NB4 (cell line): ENCODE results near the gene RBM4B.
"Not testable (repeated sequence)": the region's sequence is repeated elsewhere in the genome, so short reads cannot be mapped to it uniquely, and the experiment has no call there.

Experiments
- DNase-seq: peaks from one replicate; pipeline ENCODE4 v3.0.0; 2010; ENCODE audit warnings: low read depth
- H3K4me3 ChIP-seq: one replicate; pipeline ENCODE4 v1.5.1; 2011; ENCODE audit warnings: mild to moderate bottlenecking, low read depth, low read length, moderate library complexity
- MYC ChIP-seq: IDR thresholded peaks from 2 replicates; pipeline ENCODE4 v1.6.1; 2011; ENCODE audit warnings: low read depth, low read length
- POLR2A ChIP-seq: IDR thresholded peaks from 2 replicates; pipeline ENCODE4 v1.6.1; 2011; ENCODE audit warnings: mild to moderate bottlenecking; ENCODE audit not compliant: insufficient read length; ENCODE audit errors: extremely low read depth
- TF ChIP-seq, protein P1 (sequence below): IDR thresholded peaks from one replicate; pipeline ENCODE4 v1.5.1; 2012; ENCODE audit warnings: low read depth, low read length
- TF ChIP-seq, protein P2 (sequence below): IDR thresholded peaks from 2 replicates; pipeline ENCODE4 v1.6.1; 2011; ENCODE audit warnings: low read depth, low read length

RBM4B gene, protein sequence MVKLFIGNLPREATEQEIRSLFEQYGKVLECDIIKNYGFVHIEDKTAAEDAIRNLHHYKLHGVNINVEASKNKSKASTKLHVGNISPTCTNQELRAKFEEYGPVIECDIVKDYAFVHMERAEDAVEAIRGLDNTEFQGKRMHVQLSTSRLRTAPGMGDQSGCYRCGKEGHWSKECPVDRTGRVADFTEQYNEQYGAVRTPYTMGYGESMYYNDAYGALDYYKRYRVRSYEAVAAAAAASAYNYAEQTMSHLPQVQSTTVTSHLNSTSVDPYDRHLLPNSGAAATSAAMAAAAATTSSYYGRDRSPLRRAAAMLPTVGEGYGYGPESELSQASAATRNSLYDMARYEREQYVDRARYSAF

DNA sequence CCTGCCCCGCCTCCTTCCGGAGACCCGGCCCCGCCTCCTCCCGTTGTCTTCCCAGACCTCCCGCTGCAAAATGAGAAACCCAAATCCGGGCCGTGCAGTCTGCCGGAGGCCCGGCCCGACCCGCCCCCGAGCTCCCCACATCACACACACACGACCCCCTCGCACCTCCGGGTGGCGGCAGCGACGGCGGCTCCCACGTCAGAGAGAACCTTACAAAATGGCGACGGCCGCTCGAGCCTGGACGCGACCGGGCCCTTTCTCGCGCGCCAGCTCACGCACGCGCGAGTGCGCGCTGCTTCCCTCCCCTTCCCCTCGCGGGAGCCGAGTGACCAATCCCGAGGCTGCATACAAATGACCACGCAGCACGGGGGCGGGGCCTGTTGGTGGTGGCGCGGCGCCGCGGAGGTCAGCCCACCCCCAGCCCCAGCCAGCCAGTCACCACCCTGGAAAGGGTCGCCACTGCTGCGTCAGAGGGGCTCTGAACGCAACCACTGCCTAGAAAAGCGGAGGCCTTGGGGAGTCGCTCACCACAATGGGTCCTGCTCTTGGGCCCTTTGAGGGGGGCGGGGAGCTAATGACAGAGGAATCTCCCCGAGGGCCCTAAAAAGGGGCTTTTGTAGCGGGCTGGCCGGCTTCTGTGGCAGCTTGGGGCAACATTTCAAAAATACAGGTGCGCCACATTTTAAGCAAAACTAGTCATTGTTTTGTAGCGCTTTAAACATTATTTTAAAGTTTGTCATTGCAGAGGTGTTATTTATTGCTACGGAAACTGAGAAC lies at the start of gene RBM4B:
Gene RBM4B, minus strand, starts transcription at position 289 of the 777 bp plus-strand sequence. CDS start 808 bp downstream, outside the sequence.
- TF ChIP-seq POLR2A (peak; percentile 71), MYC (peak; percentile 92)
- TF ChIP-seq, protein P1, sequence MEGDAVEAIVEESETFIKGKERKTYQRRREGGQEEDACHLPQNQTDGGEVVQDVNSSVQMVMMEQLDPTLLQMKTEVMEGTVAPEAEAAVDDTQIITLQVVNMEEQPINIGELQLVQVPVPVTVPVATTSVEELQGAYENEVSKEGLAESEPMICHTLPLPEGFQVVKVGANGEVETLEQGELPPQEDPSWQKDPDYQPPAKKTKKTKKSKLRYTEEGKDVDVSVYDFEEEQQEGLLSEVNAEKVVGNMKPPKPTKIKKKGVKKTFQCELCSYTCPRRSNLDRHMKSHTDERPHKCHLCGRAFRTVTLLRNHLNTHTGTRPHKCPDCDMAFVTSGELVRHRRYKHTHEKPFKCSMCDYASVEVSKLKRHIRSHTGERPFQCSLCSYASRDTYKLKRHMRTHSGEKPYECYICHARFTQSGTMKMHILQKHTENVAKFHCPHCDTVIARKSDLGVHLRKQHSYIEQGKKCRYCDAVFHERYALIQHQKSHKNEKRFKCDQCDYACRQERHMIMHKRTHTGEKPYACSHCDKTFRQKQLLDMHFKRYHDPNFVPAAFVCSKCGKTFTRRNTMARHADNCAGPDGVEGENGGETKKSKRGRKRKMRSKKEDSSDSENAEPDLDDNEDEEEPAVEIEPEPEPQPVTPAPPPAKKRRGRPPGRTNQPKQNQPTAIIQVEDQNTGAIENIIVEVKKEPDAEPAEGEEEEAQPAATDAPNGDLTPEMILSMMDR, result no peak
- TF ChIP-seq, protein P2, sequence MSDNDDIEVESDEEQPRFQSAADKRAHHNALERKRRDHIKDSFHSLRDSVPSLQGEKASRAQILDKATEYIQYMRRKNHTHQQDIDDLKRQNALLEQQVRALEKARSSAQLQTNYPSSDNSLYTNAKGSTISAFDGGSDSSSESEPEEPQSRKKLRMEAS, result peak; percentile 74
- peak; percentile 98 for DNase-seq
- H3K4me3 ChIP-seq, result peak within 1 kb of the TSS; percentile 74

DNA sequence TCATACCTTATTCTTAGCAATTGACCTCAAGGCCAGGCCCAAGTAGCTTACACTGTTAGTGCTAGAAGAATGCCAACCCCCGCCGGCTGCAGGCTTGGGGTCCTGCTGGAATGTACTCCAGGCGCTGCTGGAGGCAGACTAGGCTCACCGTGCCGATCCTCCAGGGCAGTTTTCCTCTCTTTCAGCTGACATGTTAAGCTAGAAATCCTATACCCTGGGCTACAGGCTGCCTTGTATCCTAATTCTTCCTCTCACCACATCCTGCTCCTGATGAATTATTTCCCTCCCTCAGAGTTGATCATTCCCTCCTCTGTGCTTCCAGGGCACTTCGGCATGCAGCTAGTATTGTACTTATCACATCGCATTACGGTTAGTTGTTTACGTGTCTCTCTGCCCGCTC lies 48.0 kb upstream of the RBM4B start:
- DNase-seq, result no peak
- H3K4me3 ChIP-seq, result no peak overlapping the region
- TF ChIP-seq POLR2A, result no peak
- TF ChIP-seq MYC, result no peak
- TF ChIP-seq, protein P1, result no peak
- TF ChIP-seq, protein P2, result no peak

DNA sequence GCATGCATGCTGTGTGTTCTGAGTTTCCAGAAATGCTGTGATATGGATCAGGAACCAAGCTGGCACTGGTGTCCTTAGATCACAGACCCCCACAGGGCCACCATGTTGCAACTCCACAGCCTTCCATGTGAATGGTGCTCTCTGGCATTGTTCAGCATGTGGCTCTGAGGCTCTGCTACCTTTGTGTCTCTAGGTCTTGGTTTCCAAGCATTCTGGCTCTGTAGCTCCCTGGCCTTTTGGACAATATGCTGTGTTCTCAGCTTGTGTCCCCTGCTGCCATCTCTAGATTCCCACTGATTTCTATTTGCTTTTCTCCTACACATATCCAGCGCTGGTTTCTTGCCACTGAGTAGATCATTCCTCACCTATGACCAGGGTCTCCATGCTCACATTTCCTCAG lies 47.4 kb upstream of the RBM4B start:
- no peak overlapping the region for H3K4me3 ChIP-seq
- TF ChIP-seq, protein P2, result no peak
- TF ChIP-seq MYC (no peak), POLR2A (no peak)
- TF ChIP-seq, protein P1, result no peak
- DNase-seq, result no peak

DNA sequence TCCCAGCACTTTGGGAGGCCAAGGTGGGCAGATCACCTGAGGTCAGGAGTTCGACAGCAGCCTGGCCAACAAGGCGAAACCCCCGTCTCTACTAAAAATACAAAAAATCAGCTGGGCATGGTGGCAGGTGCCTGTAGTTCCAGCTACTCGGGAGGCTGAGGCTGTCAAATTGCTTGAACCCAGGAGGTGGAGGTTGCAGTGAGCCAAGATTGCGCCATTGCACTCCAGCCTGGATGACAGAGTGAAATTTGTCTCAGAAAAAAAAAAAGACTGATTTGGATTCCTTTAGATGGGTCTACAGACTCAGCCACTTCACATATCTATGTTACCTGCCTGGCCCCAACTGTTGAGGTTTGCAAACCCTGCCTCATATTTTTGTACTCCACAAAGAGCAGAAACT lies 46.5 kb upstream of the RBM4B start:
- DNase-seq, H3K4me3 ChIP-seq: not testable (repeated sequence)

DNA sequence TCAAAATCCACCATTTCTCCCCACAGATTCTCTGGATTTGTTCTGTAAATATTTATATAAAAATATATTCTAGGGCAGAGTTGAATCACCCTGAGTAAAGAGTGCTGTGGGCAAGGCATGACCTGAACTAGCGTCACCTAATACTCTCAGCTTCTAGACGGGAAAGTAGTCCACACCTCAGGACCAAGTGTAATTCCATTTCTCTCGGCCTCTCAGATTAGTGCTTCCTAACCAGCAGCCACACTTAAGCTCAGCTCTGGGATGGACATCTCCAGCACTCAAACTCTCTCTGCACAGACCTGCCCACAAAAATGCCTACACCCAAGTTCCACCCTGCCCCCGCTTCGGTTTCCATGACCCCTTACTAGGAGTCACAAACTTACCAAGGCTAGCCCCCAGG lies 46.0 kb upstream of the RBM4B start:
- TF ChIP-seq, protein P2, result no peak
- no peak for TF ChIP-seq MYC
- no peak for DNase-seq
- H3K4me3 ChIP-seq, result no peak overlapping the region

DNA sequence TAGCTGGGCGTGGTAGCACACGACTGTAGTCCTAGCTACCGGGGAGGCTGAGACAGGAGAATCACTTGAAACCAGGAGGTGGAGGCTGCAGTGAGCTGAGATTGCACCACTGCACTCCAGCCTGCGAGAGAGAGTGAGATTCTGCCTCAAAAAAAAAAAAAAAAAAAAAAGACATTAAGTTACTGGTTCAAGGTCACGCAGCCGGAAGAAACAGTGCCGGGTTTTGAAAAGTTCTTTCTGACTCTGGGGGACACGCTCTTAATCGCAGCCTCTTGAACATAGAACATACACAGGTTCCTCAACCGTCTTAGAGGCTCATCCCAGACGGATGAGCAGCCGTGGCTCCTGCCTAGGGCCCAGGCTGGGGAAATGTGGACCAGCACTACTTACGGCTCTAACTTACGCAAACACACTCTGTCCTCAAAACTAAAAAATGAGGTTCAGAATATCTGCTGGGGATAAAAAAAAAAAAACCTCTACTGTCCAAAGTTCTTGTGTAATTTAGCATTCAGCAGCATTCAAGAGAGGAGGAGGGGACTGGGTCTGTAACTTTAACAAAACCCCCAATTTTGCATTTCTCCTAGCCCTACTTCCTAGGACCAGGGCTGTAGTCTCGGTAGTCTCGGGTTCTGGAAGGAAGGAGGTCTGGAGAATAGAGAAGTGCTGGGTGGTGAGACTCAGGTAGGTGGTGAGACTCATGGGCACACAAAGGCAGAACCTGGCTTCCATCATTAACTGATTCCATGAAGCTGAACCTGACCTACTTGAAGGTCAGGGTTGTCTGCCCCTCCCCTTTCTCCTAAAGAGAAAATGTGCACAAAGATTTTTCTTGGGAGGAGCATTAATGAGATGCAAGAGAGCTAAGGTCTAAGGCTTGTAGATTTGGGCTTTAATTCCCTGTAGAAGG lies 45.3 kb upstream of the RBM4B start:
- H3K4me3 ChIP-seq, result no peak overlapping the region
- no peak for TF ChIP-seq POLR2A
- no peak for TF ChIP-seq MYC
- TF ChIP-seq, protein P2, result no peak
- TF ChIP-seq, protein P1, result no peak
- DNase-seq, result no peak
